ENCODE results near the gene EME1.

DNA sequence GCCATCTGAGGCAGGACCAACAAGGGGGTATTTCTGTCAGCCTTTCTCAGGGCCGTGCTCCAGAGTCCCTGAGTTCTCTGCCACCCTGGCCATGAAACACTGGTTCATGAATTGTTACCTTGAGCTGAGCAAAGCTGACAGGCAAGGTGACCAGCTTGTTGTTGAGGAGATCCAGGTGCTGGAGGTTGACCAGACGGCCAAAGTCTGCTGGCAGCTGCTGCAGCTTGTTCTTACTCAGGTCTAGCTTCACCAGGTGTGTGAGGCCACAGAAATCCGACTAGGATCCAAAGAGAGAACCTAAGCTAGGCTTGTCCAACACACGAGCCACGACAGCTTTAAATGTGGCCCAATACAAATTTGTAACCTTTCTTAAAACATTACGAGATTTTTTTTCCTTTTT, 19.6 kb downstream of the EME1 start:
- TF ChIP-seq POLR2A (IDR thresholded peaks at IDR 0.05), result no peak
- TF ChIP-seq, protein P1, sequence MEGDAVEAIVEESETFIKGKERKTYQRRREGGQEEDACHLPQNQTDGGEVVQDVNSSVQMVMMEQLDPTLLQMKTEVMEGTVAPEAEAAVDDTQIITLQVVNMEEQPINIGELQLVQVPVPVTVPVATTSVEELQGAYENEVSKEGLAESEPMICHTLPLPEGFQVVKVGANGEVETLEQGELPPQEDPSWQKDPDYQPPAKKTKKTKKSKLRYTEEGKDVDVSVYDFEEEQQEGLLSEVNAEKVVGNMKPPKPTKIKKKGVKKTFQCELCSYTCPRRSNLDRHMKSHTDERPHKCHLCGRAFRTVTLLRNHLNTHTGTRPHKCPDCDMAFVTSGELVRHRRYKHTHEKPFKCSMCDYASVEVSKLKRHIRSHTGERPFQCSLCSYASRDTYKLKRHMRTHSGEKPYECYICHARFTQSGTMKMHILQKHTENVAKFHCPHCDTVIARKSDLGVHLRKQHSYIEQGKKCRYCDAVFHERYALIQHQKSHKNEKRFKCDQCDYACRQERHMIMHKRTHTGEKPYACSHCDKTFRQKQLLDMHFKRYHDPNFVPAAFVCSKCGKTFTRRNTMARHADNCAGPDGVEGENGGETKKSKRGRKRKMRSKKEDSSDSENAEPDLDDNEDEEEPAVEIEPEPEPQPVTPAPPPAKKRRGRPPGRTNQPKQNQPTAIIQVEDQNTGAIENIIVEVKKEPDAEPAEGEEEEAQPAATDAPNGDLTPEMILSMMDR (IDR thresholded peaks at IDR 0.05), result no peak

Data from lower leg skin (tissue), 3 donors.